HG03520 (cell line): Measurements from ENCODE around the gene MYL12A.
A peak's percentile ranks its signal among the peaks of the same experiment; 100 is the strongest.

Experiments used
- ATAC-seq: cut with Tn5 transposase; IDR thresholded peaks from one replicate; pipeline ENCODE4 v1.9.1; 2021; ENCODE audit warnings: mild to moderate bottlenecking, moderate library complexity; ENCODE audit not compliant: unreplicated experiment

MYL12A gene

GRCh38 chr18:3224223-3224622 lies 23.4 kb upstream of the MYL12A start:
- ATAC-seq: no peak

GRCh38 chr18:3225588-3225987 lies 22.0 kb upstream of the MYL12A start:
- no peak for ATAC-seq

GRCh38 chr18:3226048-3226447 lies 21.6 kb upstream of the MYL12A start:
- no peak for ATAC-seq

GRCh38 chr18:3230401-3231334 lies 16.9 kb upstream of the MYL12A start:
- no peak for ATAC-seq

DNA sequence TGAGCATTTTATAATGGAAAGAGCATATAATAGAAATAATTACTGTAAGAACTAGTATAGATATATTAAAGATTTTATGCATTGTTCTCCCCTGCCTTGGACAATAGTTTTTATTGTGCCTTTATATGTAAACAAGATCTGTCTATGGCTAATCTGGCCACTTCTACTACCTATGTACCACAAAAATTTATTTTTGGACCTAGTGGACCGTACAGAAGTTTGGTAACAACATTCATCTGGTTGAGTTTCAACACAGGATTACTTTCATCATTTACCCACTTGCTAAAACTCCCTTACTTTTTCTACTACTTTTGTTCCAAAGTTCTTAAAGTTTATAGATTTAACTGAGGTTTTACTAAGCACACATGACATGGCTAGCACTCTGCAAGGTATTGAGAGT lies 14.6 kb upstream of the MYL12A start:
- no peak for ATAC-seq

DNA sequence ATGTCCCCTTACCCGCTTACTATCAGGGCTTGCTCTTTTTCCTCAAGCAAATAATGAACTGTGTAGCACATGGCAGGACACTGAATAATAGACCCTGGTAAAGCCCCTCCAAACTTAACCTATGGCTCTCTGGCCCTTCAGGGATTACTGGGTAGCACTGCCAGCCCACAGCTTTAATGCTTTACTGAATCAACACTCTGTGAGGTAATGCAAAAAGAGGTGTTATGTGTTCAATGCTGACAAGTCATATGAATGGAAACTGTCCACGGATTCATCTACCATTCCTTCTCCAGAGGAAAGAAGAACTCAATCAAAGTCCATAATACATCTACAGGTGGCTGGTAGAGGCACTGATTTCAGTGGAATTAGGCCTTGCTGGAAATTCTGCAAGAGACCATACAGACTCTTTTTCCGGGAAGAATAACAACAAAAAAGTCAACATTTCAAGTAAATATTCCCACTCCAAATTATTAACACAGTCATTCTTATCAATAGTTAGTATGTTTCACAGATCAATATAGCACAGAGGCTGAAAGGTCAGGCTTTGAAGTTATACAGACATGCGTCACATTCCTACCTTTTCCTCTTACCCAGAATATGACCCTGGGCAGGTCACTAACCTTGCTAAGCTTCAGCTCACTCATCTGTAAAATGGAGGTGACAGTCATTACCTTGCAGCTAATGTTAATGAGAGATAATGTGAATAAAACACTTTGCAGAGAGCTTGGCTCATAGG lies 14.0 kb upstream of the MYL12A start:
- ATAC-seq: no peak

GRCh38 chr18:3234457-3234856 lies 13.1 kb upstream of the MYL12A start:
- ATAC-seq: no peak

- no peak for ATAC-seq
Observed at GRCh38 chr18:3235846-3236245, 11.8 kb upstream of the MYL12A start.

- no peak for ATAC-seq
Observed at GRCh38 chr18:3236470-3236869, 11.1 kb upstream of the MYL12A start.

DNA sequence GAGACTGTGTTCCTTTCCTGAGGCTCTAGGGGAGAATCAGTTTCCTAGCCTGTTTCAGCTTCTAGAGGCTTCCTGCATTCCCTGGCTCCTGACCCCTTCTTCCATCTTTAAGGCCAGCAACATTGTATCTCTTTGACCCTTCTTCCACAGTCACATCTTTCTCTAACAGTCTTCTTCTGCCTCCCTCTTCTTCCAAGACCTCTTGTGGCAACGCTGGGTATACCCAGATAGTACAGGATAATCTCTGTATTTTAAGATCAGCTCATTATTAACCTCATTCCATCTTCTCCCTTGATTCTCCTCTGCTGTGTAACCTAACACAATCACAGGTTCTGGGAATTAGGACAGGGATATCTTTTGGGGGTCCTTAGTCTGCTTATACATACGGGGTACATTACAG lies 8.9 kb upstream of the MYL12A start:
- no peak for ATAC-seq

- no peak for ATAC-seq
Observed at GRCh38 chr18:3245185-3245564, 2.4 kb upstream of the MYL12A start.

GRCh38 chr18:3245853-3246634 lies 1.6 kb upstream of the MYL12A start:
- ATAC-seq: peak; percentile 46

- no peak for ATAC-seq
Observed at GRCh38 chr18:3246635-3247239, 864 bp upstream of the MYL12A start.

- ATAC-seq: no peak
Observed at GRCh38 chr18:3248062-3248657, 559 bp downstream of the MYL12A start.

GRCh38 chr18:3248658-3249359 lies 1.2 kb downstream of the MYL12A start:
- ATAC-seq: no peak

GRCh38 chr18:3250237-3251107 lies 2.9 kb downstream of the MYL12A start:
- ATAC-seq: no peak

DNA sequence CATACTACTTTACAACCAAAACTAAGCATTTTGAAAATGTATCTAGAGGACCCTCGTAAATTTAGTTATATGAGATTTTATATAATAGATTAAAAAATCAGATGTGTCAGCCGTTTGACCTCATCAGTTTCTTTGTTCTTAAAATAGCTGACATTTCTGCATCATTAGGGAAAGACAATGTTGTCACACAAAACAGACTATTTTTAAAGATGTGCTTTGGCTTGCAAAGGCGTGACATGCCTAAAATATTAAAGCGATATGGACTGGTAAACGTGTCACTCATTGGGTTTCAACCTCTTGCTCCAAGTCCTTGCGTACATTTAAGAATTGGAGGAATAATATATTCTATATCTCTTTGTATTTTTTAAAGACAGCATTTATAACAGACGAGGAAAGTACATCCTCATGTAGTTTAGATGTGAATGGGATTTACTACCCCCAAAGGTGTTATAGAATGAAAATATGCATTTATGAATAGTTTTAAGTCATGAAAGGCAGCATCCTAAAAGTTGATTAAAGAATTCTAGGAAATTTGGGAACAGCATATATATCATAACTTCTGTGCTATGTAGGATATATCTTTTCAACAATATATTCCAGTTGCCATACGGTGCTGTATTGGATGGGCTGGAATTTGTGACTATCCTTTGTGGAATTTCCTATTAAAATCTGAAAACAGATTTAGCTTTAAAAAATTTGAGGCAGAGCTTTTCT lies 3.8 kb downstream of the MYL12A start:
- no peak for ATAC-seq

DNA sequence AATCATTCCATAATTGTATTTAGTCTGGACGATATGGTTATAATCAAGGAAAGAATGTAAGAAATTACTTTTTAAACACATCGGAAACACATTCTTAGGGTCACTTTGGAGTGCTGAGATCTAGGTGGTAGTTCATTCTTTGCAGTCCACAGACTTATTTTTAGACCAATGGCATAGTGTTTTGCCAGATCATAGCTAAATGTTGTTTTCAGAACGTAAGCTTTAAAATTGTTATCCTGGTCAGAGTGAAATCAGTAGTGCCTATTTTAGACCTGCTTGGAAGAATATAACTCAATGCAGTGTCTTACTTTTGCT lies 4.3 kb downstream of the MYL12A start:
- ATAC-seq: no peak

DNA sequence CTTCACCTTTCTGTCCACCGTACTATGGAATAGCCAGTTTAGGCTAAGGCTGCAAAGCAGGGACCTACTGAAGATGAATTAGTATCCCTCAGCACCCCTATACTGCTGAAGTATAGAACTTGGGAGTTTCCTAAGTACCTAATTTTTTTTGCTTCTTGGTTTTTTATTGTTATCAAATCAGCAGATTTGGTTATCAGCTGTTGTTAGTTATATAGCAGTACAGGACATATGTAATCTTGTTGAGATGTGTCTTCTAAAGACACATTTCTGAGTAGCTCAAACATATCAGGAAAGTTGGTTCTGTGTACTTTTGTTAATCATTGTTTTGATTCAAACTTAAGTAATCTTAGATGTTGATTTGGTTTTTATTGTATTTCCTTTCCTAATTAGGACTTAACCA lies 5.2 kb downstream of the MYL12A start:
- no peak for ATAC-seq
